Measurements from ENCODE around the gene TULP4.
A peak's percentile ranks its signal among the peaks of the same experiment; 100 is the strongest.
"Not testable (repeated sequence)": the region's sequence is repeated elsewhere in the genome, so short reads cannot be mapped to it uniquely, and the experiment has no call there.

TULP4 gene

DNA sequence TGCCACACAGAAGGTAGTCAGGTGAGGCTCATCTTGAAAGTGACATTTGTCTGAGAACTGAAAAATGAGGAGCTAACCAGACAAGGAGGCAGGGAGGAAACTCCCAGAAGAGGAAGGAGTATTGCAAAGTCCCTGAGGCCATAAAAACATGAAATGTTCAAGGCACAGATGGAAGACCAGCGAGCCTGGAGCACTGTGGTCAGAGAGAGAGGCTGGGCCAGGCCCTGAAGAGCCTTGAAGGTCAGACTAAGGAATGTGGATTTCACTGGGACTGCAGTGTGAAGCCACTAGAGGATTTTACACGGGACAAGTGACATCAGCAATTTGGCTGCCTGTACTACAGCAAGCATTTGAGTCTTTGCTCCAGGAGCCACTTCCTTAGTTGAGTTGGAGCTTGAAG is 226.5 kb downstream of the TULP4 start:
- no peak for DNase-seq

DNA sequence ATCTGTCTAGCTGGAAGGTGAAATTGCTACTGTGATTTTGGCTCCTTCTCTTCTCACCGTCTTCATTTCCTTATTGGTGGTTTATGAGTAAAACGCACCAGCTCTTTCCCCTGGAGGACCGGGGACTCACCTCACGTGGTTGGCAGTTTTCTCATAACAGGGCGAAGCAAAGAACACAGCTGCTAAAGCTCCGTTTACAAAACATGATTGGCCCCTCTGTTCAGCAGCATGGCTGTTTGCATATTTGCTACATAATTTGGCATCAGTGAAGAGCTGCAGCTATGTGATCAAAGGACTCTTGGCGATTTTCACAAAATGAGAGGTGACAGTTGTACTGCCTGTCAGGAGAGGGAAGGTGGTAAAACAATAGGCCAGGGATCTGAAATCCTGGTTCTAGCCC is 227.1 kb downstream of the TULP4 start:
- DNase-seq = no peak

DNA sequence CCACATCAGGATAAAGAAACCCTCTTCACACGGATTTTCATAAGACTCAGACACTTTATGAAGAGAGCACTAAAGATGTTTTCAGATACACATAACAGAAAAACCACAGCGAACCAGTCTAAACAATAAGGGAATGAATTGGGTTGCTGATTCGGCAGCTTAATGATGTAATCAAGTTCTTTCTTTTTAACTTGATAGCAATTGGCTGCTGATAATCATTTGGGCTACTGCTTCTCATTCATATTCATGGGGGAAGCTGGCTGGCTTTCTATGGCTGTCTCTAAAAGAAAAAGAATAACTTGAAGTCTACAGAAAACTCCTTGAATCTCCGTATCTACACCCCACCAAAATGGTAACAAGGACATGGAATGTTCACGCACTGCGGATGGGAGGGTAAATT is 227.6 kb downstream of the TULP4 start:
- no peak for DNase-seq

DNA sequence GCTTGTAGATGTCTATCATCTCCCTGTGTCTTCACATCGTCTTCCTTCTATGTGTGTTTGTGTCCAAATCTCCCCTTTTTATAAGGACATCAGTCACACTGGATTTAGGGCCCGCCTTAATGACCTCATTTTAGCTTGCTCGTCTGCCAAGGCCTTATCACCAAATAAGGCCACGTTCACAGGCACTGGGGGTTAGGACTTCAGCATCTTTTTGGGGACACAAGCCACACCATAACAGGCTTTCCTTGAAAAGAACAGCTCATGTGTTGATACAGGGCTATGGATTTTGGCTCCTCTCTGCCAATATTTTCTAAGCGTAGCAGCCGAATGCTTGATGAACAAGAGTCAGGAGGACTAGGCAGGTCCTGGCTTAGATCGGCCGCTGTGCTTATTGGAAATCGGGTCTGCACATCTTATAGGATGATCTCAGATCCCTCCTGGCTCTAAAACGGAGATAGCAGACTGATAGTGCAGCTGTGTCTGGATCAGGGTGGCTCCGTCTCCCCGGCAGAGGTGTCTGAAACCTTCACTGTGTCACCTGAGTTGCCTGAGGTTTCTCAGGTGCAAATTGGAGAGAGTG is 231.4 kb downstream of the TULP4 start:
- no peak for DNase-seq

DNA sequence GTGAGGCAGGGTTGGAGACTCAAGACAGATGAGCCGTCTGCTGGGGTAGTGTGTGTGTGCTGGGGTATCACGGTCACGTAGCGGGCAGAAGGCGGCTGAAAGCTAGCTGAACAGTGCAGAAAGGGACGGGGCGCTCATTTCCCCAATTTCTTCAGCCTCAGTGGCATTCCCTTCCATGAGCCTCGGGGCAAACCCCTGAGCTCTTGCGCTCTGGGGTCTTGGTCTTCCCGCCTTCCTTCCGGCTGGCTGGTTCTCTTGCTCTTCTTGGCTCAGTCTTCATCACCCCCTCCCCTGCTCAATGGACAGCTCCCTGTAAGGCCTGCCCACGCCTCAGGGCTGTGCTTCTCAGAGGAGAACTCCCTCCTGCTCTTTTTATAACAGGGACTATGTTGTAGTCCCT is 232.2 kb downstream of the TULP4 start:
- no peak for DNase-seq

DNA sequence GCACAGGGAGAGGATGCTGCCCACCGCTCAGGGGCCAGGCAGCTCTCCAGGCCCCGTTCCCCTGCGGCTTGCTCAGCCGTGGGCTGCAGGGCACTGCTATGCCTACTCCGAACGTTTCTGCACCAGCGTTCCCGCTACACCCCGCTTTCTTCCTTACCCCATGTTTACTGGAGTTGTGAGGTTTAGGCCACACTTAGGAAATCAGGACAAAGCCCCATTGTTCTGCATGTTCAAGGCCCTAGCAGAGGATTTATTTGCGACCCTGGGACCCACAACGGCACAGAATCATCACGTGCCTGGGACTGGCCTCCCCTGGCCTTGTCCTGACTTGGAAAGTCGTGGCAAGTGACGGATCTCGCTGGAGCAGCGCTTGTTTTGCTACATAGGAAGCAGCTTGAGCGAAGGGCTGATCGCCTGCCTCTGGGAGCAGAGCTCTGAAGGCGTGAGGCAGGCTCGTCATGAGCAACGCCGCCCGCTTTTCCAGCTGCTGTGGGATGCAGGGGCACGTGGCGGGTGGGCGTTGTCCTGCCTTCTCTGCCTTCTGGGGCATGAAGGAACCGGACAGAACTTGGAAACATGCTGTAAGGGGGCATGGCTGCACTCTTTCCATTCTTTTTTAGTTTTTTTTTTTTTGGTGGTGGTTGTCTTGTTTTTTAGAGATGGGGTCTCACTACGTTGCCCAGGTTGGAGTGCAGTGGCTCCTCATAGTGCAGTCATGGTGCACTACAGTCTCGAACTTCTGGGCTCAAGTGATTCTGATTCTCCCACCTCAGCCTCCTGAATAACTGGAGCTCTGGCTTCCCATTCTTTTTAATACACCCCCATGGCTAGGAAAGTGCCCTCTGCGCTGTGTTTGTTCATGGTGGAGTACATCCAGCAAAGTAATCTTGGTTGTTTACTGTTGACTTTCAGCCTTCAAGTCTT is 233.0 kb downstream of the TULP4 start:
- no peak for DNase-seq

DNA sequence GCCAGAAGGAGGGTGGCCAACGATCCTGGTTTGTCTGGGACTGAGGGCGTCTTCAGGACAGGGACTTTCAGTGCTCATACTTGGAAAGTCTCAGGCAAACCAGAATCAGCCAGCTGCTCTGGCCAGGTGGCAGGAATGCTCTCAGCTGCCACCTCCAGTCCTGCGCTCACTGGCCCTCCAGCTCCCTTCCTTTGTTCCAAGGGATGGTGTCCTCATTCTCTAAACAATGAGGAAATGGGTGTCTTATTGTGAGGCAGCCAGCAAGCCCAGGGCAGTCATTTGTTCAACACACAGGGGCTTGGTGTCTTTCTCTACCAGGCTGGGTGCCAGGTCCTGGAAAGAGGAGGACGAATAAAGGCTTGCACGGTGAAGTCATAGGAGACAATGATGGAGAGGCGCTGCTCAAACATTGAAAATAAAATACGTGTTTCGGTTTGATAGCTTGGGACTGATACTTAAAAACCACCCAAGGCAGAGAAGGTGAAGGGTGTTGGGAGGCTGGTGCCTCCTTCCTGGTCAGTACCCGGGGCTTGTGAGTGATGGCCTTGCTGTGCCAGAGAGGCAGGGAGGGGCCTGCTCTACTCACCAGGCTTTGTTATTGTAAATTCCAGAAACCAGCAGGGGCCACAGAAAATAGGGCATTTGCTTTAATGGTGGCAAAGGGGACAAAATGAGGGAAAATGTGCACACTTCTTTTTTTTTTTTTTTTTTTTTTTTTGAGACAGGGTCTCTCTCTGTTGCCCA is 236.3 kb downstream of the TULP4 start:
- no peak for DNase-seq

DNA sequence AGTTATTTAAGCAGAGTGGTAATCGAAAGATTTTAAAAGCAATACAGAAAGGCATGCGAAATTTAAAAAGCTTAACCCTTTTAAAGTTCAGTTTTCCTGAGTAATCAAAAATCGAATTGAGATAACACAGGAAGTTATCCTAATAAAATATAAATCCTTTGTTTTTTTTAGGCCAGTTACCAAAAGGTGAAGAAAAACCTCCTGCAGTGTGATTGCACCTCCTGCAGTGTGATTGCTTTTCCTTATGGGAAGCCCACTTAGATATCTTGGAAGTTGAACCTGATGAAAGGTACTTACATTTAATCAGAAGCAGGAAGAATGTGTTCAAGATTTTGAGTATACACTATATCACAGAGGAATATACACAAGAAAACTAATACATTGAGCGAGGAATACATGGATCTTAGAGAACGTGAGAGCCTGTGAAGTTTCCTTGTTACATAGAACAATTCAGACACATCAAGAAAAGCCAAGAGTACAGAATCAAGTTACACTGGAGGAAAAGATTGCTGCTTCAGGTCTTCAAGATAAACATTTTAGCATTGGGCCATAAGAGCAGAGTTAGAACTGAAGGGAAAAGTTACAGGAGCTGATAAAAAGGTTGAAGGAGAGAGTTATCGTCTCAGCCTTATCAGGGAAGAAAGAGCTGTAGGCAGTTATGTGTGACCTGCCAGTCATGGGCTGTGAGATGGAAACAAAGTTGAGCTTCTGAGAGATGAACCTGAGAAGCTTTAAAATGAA is 240.0 kb downstream of the TULP4 start:
- no peak for DNase-seq

DNA sequence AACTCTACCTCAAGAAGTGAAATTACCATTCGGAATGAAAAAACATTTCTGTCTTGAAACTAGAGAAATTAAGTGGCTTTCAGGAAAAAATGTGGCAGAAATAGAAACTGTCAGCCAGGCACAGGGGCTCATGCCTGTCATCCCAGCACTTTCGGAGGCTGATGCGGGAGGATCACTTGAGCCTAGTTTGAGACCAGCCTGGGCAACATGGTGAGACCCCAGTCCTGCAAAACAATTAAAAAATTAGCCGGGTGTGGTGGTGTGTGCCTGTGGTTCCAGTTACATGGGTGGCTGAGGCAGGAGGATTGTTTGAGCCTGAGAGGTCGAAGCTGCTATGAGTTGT is 240.5 kb downstream of the TULP4 start:
- no peak for DNase-seq

DNA sequence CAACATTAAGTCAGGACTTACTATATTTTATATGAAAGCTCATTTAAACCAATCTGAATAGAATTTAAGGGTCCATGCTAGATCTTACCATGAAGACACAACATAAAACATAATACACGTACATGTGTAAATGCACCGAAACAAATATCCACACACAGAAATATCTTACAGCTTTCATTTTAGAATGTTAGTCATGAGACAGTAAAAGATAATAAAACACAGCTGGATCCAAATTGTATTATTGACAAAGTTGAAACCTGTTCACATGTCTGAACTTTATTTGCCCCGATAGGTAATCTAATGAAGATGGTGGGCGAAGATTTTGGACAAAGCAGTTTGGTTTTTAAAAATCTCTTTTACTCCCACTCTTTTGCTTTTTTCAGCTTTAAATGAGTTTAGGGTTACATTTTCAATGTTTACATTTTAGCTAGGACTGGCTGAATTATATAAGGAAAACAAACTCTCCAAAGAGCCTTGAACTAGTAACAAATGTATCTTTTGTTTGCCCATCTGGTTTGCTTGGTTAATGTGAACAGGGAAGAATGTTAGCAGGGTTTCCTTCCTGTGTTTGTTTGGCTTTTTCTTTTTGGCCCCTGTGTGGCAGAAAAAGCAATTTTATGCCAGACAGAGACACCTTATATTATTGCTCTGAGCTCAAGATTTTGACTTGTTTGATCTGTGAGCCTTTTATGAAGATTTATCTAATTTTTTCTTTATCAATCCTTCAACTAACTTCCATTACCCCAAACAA is 242.5 kb downstream of the TULP4 start:
- no peak for DNase-seq

DNA sequence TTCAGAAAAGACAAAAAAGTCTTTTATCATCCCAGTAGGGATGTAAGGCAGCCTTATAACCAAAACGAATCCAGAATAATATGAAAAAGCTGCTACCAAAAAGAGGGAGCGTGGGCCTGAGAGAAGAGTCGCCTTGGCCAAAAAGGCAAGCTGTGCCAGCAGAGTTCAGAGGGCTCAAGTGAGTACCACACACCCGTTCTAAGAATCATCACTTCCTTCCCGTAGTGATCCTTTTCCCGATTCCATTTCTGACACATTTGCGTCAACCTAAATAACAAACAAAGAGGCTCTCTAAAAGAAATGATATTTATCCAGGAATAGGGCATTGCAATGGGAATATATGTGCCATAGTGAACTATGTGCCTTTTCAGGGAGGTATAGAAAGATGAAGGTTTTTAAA is 243.8 kb downstream of the TULP4 start:
- DNase-seq = no peak

DNA sequence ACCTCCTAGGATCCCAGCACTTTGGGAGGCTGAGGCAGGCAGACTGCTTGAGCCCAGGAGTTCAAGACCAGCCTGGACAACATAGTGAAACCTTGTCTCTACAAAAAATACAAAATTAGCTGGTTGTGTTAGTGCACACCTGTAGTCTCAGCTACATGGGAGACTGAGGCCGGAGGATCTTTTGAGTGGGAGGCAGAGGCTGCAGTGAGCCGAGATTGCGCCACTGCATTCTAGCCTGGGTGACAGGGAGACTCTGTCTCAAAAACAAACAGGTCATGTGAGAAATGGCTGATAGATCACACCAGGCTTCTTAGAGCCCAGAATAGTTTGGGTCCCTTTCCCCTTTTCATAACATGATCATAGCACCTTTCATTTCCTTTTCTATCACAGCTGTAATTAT is 244.8 kb downstream of the TULP4 start:
- DNase-seq = not testable (repeated sequence)

DNA sequence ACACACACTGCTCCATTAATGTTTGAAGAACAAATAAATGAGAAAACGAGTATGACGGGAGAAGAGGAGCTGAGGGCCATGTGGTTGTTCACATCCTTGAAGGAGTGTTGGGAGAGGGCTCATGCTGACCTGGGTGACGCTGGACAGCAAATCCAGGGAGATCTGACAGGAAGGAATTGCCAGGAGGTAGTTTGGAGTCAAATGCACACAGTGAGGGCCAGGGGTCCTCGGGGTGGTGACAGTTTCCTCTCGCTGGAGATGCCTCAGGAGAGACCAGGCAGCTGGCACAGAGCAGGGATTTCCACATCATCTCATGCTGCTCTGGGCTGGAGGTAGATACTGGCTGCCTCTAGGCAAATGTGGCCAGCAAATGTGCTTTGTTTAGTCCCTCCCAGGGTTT is 245.7 kb downstream of the TULP4 start:
- DNase-seq = no peak

DNA sequence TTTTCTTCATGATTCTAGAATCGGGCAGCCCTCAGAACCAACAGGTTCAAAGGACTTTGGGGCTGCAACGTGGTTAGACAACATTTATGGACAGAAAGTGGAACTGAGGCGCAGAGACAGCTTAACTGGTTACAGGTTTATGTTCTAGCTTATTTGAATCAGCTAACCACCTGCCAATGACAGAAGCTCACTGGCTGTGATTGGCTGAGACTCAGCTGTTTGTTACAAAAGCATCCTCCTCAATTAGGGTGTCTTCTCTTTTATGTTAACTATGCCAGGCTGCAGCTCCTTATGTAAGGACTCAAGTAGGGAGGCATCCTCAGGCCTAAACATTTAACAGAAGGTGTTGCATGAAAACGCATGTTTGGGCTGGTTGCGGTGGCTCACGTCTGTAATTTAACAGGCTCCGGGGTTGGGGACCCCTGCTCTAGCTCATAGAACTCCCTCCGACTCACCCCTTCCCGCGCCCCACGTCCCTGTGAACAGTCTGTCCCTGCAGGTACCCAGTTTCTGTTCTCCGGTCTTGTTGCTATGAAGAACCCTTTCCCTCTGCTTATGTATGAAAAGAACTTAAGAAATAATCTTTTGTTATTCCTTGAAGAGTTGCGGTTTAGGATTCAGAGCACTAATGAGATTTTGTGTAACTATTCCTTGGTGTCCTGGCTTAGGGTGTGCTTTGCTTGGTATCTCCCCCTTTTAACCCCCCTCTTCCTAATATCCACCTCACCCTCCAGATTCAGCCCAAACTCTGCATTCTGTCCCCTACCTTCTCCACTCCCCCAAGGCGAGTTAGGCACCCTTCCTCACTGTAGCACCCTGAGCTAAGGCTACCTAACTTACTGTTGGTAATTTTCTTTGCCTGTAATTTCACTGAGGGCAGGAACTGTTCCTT is 246.4 kb downstream of the TULP4 start:
- DNase-seq = no peak

DNA sequence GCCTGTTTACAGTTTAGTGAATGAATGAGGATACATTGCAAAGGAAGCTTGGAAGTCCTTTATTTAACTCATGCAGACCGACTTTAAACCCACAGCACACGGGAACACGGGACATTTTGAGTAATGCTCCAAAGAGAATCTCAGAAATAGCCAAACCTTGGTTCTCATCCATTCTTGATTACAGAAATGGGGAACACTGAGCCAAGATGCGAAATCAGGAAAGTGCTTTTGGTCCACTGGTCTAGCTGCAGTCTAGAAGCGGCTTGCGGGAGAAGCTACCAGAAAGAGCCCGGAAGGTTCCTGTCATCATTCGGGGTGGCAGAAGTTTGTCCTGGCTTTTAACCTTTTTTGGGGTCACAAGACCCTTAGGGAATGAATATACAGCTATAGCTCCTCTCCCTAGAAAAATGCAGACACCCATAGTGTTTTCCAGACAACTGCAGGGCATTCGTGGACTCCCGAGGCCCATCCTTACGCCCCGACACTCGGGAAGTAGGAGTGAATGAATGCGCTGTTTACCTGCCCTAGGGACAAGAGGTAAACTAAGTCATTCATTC is 247.2 kb downstream of the TULP4 start:
- DNase-seq = no peak

DNA sequence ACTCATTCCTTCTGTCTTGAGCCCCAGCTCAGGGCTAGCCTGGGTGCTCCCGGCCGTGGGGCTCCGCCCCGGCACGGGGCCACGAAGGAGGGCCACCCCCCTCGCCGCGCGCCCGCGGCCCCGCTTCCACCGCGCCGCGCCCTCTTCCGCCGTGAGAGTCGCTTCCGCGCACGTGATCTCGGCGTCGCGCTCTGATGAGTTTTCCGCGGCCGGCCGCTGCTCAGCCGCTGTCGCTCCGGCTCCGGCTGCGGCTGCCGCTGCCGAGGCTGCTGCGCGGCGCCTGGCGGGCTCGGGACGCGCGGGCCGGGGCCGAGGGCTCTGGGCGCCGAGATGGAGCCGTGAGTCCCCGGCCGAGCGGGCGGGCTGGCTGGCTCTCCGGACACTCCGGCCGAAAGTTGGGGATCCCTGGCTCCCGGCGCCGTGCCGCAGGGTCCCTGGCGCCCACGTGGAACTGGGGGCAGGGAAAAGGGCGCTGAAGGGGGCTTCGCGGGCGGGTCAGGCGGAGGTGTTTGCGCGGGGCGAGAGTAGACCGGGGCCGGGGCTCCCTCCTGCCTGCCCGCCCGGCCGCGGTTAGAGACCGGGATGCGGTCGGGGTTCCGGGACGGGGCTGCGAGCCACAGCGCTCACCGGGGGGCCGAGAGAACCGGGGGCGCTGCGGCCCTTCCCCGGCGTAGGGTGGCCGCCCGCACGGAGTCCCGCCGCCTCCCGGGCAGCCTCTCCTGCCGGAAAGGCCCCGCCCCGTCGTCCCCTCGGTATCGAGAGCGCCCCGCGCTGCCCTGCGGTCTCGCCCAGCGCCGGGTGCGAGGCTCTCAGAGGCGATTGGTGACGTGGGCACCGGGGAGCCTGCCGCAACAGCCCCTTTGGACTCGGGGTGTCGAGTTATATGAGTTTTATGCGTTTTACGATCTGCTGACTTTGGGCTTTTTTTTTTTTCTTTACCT is 247.9 kb downstream of the TULP4 start, which contains the start of gene TMEM181:
TMEM181 (plus strand) TSS at position 197 of the 941 bp plus-strand sequence; CDS start at position 331, 134 bp downstream.
- peak; percentile 92 for DNase-seq

DNA sequence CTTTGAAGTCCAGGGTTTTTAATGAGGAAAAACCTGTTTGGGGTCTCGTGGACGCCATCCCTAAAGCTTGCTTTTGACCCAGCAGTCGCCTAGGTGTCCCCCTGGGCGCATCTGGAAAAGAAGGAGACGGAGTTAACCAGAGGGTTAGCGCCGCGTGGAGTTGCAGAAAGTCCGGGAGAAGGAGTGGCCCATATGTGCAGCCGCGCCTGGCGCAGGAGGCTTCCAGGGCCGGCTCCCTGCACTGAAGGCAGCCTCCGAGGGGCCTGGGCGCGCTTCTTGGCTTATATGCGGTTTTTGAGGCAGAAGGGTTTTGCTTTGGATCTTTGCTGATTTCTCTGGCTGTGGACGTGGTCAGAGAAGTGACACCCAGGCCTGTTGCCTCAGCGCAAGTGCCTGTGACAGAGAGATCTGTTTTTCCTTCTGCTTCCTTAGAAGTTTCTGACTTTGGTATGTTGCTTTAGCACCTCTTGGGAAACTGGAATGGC is 248.6 kb downstream of the TULP4 start:
- DNase-seq = no peak

Data from activated CD8-positive, alpha-beta memory T cell treated with anti-CD3 and anti-CD28 coated beads, Interleukin-2, amount 50 U/mL, for 4 hours (primary cell).